HG02943 (cell line): ENCODE measurements around the gene CDRT4.
"Not testable (repeated sequence)": the region's sequence is repeated elsewhere in the genome, so short reads cannot be mapped to it uniquely, and the experiment has no call there.

Experiments
- ATAC-seq: cut with Tn5 transposase; IDR thresholded peaks from one replicate; pipeline ENCODE4 v1.9.1; 2021; ENCODE audit warnings: mild to moderate bottlenecking, low read depth, moderate library complexity; ENCODE audit not compliant: unreplicated experiment

Gene CDRT4

DNA sequence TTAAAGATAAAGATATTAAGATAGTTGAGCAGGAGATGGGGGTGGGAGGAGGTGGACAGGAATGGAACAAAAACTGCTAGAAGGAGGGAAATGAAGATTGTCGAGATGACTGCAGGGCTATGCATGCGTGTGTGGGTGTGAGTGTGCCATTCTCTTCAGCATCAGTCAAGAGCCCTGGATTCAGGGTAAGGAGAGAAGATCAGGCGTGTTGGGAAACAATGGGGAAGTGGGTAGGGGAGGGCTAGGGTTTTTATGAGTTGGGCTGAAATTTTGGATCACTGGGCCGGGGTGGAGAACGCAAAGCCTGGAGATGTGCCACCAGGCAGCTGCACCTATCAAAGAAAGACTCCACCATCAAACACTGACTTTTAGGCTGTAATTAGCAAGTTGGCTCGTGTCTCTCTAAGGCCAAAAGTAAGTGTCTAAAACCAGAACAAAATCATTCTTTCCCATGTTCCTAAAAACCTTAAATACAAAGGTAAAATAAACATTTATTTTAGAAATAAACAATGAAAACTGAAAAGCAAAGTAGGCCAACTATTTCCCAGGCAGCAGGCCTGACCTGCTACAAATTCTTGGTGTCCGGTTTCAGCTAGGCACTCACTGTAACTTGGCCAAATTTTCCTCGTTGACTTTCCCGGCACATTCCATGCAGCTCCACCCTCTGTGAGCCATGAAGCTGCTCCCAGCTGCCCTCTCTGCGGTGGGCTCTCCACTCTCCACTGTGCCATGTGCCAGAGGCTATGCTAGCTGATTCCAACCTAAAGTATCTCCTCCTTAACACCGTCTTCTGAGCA, 4.2 kb downstream of the CDRT4 start:
- ATAC-seq = no peak

DNA sequence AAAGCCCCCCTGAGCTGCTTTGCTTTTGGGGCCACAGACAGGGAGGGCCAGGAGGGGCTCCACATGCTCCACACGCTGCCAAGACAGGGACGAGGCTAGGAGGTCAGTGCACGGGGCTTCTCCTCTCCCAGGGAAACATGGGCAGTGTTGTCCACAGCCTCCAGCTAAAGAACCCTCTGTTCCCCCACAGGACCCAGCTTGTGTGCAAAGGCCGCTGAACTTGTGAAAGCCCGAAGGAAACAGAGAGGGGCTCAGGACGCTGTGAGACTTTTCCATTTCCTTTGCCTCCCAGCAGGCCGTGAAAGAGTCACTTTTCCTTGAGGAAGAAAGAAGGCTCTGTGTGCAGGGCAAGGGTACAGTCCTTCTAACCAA, 9.7 kb downstream of the CDRT4 start:
- ATAC-seq = no peak

DNA sequence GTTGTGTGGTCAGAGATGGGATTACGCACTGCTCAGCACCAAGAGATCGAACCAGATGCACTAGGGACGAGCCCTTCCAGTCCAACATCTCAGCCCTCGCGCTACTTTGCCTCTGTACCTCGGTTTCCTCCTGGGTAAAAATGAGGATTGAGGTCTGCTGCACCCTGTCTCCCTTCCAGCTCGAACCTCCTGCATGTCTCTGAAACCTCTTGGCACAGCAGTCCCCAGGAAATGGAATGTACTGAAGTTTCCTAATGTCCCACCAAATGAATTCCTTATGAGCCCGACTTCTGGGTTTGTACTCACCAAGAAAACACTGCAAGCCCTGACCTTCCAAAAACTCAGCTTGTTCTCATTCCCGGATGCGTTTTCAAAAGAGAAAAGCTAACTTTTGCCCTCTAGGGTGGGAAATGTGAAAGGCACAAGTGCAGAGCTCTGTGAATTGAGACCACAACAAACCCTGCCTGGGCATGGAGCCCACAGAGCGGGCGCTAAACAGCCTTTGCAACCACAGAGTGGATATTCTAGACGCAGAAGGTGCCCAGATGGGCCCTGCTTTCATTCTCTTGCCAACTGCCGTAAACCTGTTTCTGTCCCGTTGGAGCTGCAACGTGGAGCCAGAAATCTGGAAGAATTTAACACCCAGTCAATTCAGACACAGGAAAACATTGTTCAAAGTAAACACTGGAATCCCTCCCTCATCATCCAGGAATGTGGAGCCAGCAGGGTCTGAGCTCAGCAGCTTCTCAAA, 10.3 kb downstream of the CDRT4 start:
- no peak for ATAC-seq

DNA sequence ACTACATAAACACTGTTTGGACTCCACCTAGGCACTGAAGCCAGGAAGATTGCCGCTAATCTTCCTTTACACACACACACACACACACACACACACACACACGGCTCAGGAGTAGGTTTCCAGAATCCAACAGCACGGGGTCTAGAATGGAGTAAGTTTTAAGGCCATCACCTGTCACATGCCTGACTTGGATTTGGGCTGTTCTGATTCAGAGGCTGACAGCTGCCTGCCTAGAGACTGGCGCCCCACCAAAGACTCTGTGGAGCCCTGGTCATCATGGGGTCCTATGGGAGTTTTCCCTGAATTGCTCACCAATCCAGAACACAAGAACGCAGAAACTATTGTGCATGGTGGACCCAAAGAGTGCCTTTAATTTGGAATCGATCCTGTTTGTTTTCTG, 10.9 kb downstream of the CDRT4 start:
- no peak for ATAC-seq

DNA sequence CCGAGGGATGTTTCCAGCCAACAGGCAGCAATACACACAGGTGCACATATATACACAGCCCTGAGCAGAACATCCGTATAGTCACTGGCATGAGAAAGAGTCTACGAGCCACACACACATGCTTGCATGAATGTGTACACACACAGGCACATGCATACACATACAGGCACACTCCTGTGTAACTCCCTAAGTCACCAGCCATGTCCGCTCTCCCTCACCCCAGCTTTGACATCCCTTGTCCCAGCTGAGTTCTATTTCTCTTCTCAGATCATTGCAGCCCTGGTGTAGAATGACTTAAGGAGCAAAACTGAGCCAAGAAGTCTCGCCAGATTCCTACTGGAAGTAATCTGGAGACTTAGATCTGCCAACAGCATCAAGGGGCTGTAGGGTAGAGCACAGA, 13.1 kb downstream of the CDRT4 start:
- ATAC-seq = no peak

DNA sequence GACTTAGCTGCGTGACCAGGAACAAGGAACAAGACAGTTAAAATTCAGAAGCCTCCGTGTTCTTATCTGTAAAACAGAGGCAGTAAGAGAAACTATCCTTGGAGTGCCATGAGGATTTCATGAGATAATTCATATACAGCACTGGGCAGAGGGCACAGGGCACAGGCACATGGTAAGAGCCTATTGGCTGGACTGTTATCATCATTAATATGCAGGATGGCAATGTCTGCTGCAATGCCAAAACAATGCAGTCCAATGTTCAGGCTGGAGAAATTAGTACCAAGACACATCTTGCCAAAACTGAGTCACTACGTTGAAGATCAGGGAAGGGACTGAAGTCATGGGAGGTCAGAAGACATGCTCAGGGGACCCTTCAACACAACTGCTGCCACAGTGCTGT, 13.6 kb downstream of the CDRT4 start:
- ATAC-seq = no peak

DNA sequence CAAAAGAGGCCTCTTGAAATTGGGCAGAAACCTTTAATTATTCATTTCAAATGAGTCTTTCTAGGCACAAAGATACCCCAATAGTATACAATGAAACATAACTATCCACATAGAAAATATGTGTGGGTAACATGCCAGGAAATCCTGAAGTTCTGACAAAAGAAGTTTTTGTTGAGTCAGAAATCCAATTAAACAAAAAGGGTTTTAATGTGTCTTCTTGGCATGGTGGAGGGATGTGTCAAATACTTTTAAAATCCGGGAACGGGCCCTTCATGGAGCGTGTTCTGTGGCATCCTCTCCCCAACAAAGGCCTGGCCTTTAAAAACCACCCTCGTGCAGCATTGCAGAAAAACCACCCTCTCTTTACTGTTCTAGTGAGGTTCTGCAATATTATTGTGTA, 14.2 kb downstream of the CDRT4 start:
- no peak for ATAC-seq

DNA sequence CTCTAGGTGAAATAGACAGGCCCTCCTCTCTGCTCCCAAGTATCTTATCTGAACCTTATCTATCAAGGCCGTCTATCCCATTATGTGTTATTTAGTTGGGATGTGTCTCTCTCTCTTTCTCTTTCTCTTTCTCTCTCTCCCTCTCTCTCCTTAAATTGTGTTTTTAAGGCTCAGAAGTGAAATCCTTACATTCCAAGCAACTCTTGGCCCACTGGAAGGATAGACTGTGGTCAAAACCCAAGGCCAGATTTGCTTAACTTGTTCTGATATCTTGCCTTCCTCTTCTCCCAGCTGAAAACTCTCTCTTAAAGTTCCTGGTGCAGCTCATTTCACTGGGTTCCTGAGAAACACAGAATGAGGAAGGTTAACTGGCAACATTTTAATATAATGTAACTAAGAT, 14.7 kb downstream of the CDRT4 start:
- no peak for ATAC-seq

DNA sequence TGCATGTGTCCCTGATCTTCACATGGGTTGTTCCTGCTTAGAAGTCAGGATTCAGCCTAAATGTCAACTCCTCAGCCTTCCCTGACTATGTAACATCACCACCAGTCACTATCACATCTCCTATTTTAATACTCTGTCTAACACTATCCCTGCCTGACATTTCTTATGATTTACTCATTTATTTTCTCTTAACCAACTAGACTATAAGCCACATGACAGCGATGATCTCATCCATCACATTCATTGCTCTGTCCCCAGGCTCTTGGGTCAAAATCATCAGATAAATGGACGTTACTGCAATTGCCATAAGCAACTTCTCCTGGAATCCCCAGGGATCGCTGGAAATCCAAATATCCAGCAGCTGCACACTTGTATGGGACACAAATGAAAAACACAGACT, 15.7 kb downstream of the CDRT4 start:
- no peak for ATAC-seq

DNA sequence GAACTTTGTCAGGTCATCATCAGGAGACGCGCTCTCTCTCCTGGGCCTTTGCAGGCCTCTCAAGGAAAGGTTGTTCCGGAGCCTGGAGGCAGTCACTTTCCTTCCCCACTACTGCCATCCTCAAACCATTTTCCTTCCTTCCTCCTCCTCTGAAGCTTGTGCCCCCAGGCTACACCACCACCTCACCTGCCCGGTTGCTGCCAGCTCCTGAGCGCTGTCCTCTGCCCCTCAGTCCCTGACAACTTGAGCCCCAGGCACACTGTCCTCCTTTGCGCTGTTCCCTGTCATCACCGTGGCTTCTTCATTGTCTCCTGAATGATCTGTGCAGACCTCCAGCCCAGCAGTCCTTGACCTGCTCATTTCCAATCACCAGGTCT, 18.9 kb downstream of the CDRT4 start:
- ATAC-seq = no peak

DNA sequence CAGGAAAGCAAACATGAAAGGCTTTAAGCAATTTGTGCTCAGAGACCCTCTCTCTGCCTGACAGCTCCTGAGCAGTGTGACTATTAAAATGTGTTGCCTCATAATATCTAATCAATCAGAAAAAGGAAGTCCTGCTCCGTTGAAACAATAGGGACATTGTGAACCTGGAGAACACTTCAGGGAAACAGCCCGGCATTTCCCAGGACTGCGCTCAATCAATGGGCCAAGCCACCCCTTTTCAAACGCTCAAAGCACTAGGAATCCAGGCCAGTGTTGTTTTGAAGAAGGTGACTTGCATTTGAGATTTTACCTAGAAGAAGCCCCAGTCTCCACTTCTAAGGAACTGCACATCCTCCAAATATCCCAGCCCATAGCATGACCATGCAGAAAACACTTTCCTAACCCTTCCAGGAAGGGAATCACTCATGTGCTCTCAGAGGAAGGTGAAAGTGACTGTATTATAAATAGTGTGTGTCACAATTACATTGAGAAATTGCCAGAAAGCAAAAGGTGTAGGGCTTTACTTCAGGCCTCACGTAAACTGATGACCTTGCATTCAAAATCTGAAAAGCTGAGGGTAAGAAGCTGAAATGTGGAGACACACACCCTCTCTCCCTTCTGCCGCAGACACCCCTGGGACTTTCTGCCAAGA, 19.4 kb downstream of the CDRT4 start:
- no peak for ATAC-seq

DNA sequence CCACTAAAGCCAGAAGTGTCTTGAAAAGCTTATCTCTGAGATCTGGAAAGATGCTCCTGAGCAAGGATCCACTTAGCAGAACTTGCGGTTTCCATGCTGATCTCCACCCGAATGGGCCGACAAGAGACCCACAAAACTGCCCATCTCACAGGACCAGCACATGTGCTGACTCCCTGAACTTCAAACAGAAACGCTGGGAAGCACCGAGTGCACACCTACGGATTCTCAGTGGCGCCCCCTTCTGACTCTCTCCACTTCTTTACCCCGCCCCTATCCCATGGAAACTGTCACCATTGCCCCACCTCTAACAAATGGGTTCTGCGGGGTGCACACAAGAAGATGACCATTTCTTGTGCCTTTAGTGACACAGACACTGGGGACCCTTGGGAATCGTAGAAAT, 21.4 kb downstream of the CDRT4 start:
- ATAC-seq = no peak

DNA sequence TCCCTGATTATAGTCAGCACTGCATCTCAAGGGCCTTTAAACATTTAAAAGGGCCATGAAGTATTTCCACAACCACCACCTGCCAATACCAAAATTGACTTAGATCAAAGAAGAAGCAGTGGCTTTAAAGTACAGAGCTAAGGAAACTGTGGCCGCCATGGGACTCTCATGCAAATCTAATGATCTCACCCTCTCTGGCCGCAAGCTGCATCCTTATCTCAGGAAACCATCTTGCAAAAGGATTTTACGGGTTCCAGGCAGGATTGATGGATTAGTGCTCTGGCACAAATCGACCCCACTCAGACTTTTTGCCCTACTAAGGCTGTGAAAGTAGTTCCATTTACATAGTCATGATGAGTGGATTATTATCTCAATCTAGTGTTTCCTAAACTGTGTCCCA, 22.6 kb downstream of the CDRT4 start:
- ATAC-seq = no peak

DNA sequence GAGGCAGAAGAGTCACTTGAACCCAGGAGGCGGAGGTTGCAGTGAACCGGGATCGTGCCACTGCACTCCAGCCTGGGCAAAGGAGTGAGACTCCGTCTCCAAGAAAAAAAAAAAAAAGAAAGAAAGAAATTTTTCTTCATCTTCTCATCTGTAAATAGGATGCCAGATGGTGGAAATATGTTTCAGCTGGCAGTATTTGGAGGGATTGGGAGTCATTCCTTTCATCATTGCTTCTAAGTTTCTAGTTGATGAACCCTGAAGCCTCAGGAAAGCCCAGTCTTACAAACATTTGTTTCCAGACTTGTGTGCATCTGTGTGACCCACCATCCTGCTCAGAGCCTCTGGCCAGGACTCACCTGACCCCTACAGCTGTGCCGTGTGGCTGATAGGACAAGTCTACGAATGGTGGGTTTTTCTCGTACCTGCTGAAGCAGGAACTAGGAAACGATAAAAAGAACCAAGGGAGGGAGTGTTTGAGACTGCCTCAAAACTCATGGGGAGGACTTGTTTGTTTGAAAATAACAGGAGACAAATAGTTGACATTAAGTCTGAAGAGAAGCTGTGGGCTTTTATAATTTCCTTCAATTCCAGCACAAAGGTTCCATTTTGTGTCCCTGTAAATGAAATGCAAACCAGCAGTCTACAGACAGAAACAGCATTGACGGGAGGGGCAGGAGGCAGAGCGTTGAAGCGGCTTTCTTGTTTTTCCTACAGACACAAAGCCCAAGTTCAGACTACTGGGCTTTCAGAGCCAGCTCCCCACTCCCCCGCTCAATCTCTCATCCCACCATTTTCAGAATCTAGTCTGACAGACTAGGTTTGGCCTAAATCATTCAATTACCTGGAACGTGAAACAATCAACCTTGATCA, 24.9 kb downstream of the CDRT4 start:
- no peak for ATAC-seq

DNA sequence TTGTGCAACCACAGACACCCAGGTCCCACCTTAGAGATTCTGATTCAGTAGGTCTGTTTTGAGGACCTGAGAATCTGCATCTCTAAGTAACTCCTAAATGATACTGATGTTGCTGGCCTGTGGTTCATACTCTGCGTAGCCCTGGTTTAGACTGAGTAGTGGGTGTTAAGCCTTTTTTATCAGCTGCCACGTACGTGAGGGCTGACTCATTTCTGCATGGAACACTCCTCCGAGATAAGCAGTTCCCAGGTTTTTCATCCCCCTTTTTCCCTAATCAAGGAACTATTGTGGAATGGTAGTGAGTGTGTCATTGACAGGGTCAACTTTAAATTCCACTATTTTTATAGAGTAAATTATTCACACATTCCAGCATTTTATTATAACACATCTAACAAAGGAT, 26.1 kb downstream of the CDRT4 start:
- no peak for ATAC-seq

DNA sequence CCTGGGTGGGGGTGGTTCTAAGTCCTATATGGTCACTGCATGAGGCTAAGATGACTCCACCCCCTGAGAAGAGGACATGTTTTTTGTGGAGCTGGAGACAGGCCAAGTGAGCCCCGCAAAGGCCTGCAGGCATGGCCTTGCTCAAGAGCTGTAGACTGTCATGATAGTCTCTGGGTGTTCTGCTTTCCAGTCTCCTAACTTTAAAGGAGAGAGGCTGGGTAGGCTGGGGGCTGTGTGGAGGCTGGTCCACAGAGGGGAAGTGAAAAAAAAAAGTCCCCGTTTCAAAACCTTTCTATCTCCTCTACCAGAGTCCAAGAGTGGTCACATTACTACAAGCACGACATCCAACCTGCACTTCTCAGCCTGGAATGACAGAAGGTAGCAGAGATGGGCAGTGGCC, 27.1 kb downstream of the CDRT4 start:
- no peak for ATAC-seq

DNA sequence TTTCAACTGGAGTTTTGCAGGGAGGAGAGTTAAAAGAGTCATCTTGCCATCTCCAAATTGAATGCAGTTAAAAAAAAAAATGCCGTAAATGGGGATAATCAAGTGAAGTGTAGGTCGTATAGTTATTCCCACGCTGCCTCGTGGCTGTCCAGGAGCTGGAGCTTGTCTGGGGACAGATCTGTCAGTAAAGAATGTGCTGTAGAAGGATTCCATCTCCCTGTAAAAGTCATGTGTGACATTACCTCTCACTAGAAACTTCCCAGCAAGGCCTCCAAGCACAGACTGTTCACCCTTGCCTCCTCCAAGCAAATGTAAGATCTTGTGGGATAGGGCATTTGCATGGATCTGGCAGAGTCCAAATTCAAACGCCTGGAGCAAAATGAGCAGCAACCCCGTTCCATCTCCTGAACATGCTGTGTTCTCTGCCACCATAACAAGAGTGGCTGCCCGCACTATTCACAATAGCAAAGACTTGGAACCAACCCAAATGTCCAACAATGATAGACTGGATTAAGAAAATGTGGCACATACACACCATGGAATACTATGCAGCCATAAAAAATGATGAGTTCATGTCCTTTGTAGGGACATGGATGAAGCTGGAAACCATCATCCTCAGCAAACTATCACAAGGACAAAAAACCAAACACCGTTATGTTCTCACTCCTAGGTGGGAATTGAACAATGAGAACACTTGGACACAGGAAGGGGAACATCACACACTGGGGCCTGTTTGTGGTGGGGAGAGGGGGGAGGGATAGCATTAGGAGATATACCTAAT, 28.0 kb downstream of the CDRT4 start:
- ATAC-seq = not testable (repeated sequence)

DNA sequence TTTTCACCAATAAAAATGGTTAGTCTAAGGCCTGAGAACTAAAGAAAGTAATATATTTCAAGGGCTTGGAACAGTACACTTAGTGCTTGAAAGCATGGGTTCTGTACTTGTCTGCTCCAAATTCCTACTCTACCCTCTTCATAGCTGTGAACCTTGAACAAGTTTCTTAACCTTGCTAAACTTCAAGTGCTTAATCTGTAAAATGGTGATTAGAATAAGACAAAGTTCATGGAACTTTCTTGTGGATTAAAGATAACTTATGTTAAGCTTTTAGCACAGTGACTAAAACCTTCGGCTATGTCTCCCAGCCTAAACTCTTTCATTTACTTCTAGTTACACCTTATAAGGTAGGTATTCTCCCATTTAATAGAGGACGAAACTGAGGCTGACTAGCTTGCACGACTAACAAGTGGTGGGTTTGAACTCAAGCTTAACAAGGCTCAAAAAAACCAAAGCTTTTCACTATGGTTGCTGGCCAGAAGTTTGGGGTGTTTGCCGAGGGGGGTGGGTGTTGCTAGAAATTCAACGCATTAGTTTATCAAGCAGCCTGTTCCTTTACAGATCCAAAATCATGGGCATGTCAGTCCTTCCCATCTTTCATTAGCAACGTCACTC, 28.8 kb downstream of the CDRT4 start:
- ATAC-seq = no peak

DNA sequence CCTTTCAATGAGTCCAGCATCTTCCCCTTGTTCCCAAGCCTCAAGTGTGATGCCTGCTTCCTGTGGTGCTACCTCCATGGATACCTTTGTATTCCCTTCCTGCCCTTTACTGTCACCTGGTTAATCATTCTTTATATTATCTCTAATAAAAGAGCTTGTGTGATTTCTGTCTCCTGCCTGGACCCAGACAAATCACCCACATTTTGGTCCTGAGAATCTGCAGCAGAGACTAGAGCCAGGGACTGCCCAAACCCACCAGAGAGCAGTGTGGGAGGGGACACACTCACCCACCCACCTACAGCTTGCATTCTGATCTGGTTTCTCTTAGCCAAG, 30.2 kb downstream of the CDRT4 start:
- no peak for ATAC-seq
